Suprapubic skin (tissue), 4 donors: ENCODE data around the gene CHCHD4.

Experiments
- EP300 ChIP-seq: sonication (generic); formaldehyde crosslinking; IDR thresholded peaks from one replicate; pipeline ENCODE4 v1.6.1; 2017; ENCODE audit warnings: antibody characterized with exemption
- POLR2A ChIP-seq, 2 donors: fragments of 450-650 bp; IDR thresholded peaks; one replicate each; pipeline ENCODE4 v1.6.1; 2017; ENCODE audit warnings: antibody characterized with exemption in 2 of 2, mild to moderate bottlenecking in 2 of 2, moderate library complexity in 2 of 2
- POLR2AphosphoS5 ChIP-seq, 3 donors: sonication (generic); formaldehyde crosslinking; IDR thresholded peaks; one replicate each; pipeline ENCODE4 v1.6.1; 2017; ENCODE audit warnings: antibody characterized with exemption in 3 of 3
- TF ChIP-seq, protein P1 (sequence below), 2 donors: fragments of 200-600 bp in 1 of 2; fragments of 450-650 bp in 1 of 2; sonication (generic) in 1 of 2; IDR thresholded peaks; one replicate each; pipeline ENCODE4 v1.5.1; 2016 to 2019; ENCODE audit warnings: antibody characterized with exemption in 2 of 2, mild to moderate bottlenecking in 1 of 2, moderate library complexity in 1 of 2

DNA sequence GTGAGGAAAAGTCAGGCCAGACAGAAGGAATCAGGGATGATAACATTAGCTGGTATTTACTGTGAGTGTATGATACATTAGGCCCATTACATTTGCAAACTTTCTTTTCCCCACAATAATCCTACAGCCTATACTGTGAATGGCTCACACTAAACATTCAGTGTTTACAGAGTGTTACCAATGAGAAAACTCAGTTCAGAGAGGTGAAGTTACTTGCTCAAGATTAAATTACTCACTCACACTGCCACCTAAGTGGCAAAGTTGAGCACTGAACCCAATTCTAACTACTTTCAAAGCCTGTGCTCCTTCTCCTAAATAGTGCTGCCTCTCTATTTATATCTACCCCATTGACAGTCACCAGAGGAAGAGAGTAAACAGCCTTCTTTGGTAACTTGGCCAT lies 45.2 kb upstream of the CHCHD4 start:
- TF ChIP-seq, protein P1, sequence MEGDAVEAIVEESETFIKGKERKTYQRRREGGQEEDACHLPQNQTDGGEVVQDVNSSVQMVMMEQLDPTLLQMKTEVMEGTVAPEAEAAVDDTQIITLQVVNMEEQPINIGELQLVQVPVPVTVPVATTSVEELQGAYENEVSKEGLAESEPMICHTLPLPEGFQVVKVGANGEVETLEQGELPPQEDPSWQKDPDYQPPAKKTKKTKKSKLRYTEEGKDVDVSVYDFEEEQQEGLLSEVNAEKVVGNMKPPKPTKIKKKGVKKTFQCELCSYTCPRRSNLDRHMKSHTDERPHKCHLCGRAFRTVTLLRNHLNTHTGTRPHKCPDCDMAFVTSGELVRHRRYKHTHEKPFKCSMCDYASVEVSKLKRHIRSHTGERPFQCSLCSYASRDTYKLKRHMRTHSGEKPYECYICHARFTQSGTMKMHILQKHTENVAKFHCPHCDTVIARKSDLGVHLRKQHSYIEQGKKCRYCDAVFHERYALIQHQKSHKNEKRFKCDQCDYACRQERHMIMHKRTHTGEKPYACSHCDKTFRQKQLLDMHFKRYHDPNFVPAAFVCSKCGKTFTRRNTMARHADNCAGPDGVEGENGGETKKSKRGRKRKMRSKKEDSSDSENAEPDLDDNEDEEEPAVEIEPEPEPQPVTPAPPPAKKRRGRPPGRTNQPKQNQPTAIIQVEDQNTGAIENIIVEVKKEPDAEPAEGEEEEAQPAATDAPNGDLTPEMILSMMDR (IDR thresholded peaks at IDR 0.05), result no peak
- TF ChIP-seq POLR2A (IDR thresholded peaks at IDR 0.05), result no peak
- TF ChIP-seq POLR2AphosphoS5 (IDR thresholded peaks at IDR 0.05), result no peak
- TF ChIP-seq EP300, result no peak
